Stimulated activated CD8-positive, alpha-beta memory T cell treated with anti-CD3 and anti-CD28 coated beads, Interleukin-12 subunit alpha, Interleukin-12 subunit beta, amount 100 ng/mL, for 1 hour (primary cell): Measurements from ENCODE around the gene DISP2.

Experiments used
- DNase-seq: peaks from one replicate; pipeline ENCODE4 v3.0.0-alpha.2; 2020; ENCODE audit warnings: low read depth

The DISP2 gene

GRCh38 chr15:40342416-40343320, 15.4 kb upstream of the DISP2 start:
- DNase-seq = no peak

GRCh38 chr15:40343512-40343911, 14.5 kb upstream of the DISP2 start:
- no peak for DNase-seq

GRCh38 chr15:40344217-40344616, 13.8 kb upstream of the DISP2 start:
- DNase-seq = no peak

- DNase-seq = peak; percentile 59
Observed at GRCh38 chr15:40344631-40345120, 13.3 kb upstream of the DISP2 start.

GRCh38 chr15:40345225-40345866, 12.7 kb upstream of the DISP2 start:
- DNase-seq = no peak

- DNase-seq = no peak
Observed at GRCh38 chr15:40345867-40346578, 12.0 kb upstream of the DISP2 start.

- DNase-seq = no peak
Observed at GRCh38 chr15:40346579-40347558, 11.2 kb upstream of the DISP2 start.

GRCh38 chr15:40347559-40348473, 10.2 kb upstream of the DISP2 start:
- no peak for DNase-seq

GRCh38 chr15:40348474-40348870, 9.5 kb upstream of the DISP2 start:
- no peak for DNase-seq

- no peak for DNase-seq
Observed at GRCh38 chr15:40349163-40349562, 8.9 kb upstream of the DISP2 start.

GRCh38 chr15:40352281-40352901, 5.6 kb upstream of the DISP2 start:
- DNase-seq = no peak

- no peak for DNase-seq
Observed at GRCh38 chr15:40353697-40354096, 4.3 kb upstream of the DISP2 start.

- DNase-seq = no peak
Observed at GRCh38 chr15:40354408-40355171, 3.4 kb upstream of the DISP2 start.

- DNase-seq = no peak
Observed at GRCh38 chr15:40355976-40356585, 1.9 kb upstream of the DISP2 start.

- no peak for DNase-seq
Observed at GRCh38 chr15:40357246-40357645, 773 bp upstream of the DISP2 start.

GRCh38 chr15:40358471-40359353, 693 bp downstream of the DISP2 start:
- no peak for DNase-seq

GRCh38 chr15:40360015-40360414, 2.0 kb downstream of the DISP2 start:
- DNase-seq = no peak

GRCh38 chr15:40361640-40362039, 3.6 kb downstream of the DISP2 start:
- no peak for DNase-seq
